Suprapubic skin (tissue), 4 donors: ENCODE results near the gene SYTL1.

Experiments used
- EP300 ChIP-seq: sonication (generic); formaldehyde crosslinking; IDR thresholded peaks from one replicate; pipeline ENCODE4 v1.6.1; 2017; ENCODE audit warnings: antibody characterized with exemption
- POLR2A ChIP-seq, 2 donors: fragments of 450-650 bp; IDR thresholded peaks; one replicate each; pipeline ENCODE4 v1.6.1; 2017; ENCODE audit warnings: antibody characterized with exemption in 2 of 2, mild to moderate bottlenecking in 2 of 2, moderate library complexity in 2 of 2
- POLR2AphosphoS5 ChIP-seq, 3 donors: sonication (generic); formaldehyde crosslinking; IDR thresholded peaks; one replicate each; pipeline ENCODE4 v1.6.1; 2017; ENCODE audit warnings: antibody characterized with exemption in 3 of 3
- TF ChIP-seq, protein P1 (sequence below), 2 donors: fragments of 200-600 bp in 1 of 2; fragments of 450-650 bp in 1 of 2; sonication (generic) in 1 of 2; IDR thresholded peaks; one replicate each; pipeline ENCODE4 v1.5.1; 2016 to 2019; ENCODE audit warnings: antibody characterized with exemption in 2 of 2, mild to moderate bottlenecking in 1 of 2, moderate library complexity in 1 of 2

- TF ChIP-seq POLR2A (IDR thresholded peaks at IDR 0.05) (no peak), POLR2AphosphoS5 (IDR thresholded peaks at IDR 0.05) (no peak), EP300 (no peak)
- TF ChIP-seq, protein P1, sequence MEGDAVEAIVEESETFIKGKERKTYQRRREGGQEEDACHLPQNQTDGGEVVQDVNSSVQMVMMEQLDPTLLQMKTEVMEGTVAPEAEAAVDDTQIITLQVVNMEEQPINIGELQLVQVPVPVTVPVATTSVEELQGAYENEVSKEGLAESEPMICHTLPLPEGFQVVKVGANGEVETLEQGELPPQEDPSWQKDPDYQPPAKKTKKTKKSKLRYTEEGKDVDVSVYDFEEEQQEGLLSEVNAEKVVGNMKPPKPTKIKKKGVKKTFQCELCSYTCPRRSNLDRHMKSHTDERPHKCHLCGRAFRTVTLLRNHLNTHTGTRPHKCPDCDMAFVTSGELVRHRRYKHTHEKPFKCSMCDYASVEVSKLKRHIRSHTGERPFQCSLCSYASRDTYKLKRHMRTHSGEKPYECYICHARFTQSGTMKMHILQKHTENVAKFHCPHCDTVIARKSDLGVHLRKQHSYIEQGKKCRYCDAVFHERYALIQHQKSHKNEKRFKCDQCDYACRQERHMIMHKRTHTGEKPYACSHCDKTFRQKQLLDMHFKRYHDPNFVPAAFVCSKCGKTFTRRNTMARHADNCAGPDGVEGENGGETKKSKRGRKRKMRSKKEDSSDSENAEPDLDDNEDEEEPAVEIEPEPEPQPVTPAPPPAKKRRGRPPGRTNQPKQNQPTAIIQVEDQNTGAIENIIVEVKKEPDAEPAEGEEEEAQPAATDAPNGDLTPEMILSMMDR (IDR thresholded peaks at IDR 0.05) = no peak
Observed at GRCh38 chr1:27343639-27344025, 1.8 kb downstream of the SYTL1 start.
